Measurements from ENCODE around the gene FARP1.

FARP1 gene

GRCh38 chr13:98364179-98364578 is 221.3 kb downstream of the FARP1 start:
- POLR2A ChIA-PET = no interaction called here

GRCh38 chr13:98364647-98365046 is 221.8 kb downstream of the FARP1 start:
- no peak overlapping the region for H3K4me3 ChIP-seq (ENCODE audit: low read depth, low read length)
- ChIA-PET POLR2A (no interaction called here), CTCF (interaction anchor here (0.8 kb wide), 1 partner anchor 20 kb away, joined by 3 read pairs; no protein-coding TSS in a partner anchor)
- no peak for TF ChIP-seq CTCF (IDR thresholded peaks at IDR 0.05; ENCODE audit: insufficient read depth, low read length, missing control alignments)
- no peak for DNase-seq (ENCODE audit: low read depth, low spot score)

More at GRCh38 chr13:98364179-98364578, 221.3 kb downstream of the FARP1 start:
- H3K4me3 ChIP-seq (ENCODE audit: low read depth, low read length) = no peak overlapping the region
- no peak for TF ChIP-seq CTCF (IDR thresholded peaks at IDR 0.05; ENCODE audit: insufficient read depth, low read length, missing control alignments)
- CTCF ChIA-PET = interaction anchor here (0.8 kb wide), 1 partner anchor 19 kb away, joined by 3 read pairs; no protein-coding TSS in a partner anchor
- no peak for DNase-seq (ENCODE audit: low read depth, low spot score)

- TF ChIP-seq CTCF (IDR thresholded peaks at IDR 0.05; ENCODE audit: insufficient read depth, low read length, missing control alignments) = no peak
- no peak overlapping the region for H3K4me3 ChIP-seq (ENCODE audit: low read depth, low read length)
- ChIA-PET CTCF (interaction anchor here (1.0 kb wide), 1 partner anchor 25 kb away, joined by 3 read pairs; no protein-coding TSS in a partner anchor), POLR2A (no interaction called here)
- no peak for DNase-seq (ENCODE audit: low read depth, low spot score)
Measured at GRCh38 chr13:98365302-98365701, 222.4 kb downstream of the FARP1 start.

GRCh38 chr13:98366010-98366409 is 223.1 kb downstream of the FARP1 start:
- POLR2A ChIA-PET = no interaction called here
- no peak for DNase-seq (ENCODE audit: low read depth, low spot score)

GRCh38 chr13:98366443-98366842 is 223.5 kb downstream of the FARP1 start:
- POLR2A ChIA-PET = no interaction called here
- CTCF ChIA-PET = no interaction called here
- no peak for TF ChIP-seq CTCF (IDR thresholded peaks at IDR 0.05; ENCODE audit: insufficient read depth, low read length, missing control alignments)
- no peak for DNase-seq (ENCODE audit: low read depth, low spot score)
- H3K4me3 ChIP-seq (ENCODE audit: low read depth, low read length) = no peak overlapping the region

More at GRCh38 chr13:98366010-98366409, 223.1 kb downstream of the FARP1 start:
- no peak overlapping the region for H3K4me3 ChIP-seq (ENCODE audit: low read depth, low read length)
- TF ChIP-seq CTCF (IDR thresholded peaks at IDR 0.05; ENCODE audit: insufficient read depth, low read length, missing control alignments) = no peak
- CTCF ChIA-PET = interaction anchor here (1.0 kb wide), 1 partner anchor 25 kb away, joined by 3 read pairs; no protein-coding TSS in a partner anchor

- DNase-seq (ENCODE audit: low read depth, low spot score) = no peak
- POLR2A ChIA-PET = no interaction called here
- no peak for TF ChIP-seq CTCF (IDR thresholded peaks at IDR 0.05; ENCODE audit: insufficient read depth, low read length, missing control alignments)
- CTCF ChIA-PET = no interaction called here
- H3K4me3 ChIP-seq (ENCODE audit: low read depth, low read length) = no peak overlapping the region
Measured at GRCh38 chr13:98366959-98367358, 224.1 kb downstream of the FARP1 start.

Data from AG04449 (cell line).